Pancreas (tissue), 10 donors: ENCODE results near the gene EBF3. TPM values are rescaled to one million over a fixed set of nuclear protein-coding genes. Genes with fewer than 3 reads are reported as not detected.

Experiments used
- ATAC-seq, 4 donors: fragments of 200-7000 bp; cut with Tn5 transposase; one replicate each; pipeline versions ENCODE4 v1.8.0 to v1.9.1; 2020; ENCODE audit warnings: mild to moderate bottlenecking in 4 of 4, moderate library complexity in 4 of 4
- DNase-seq, 6 donors: peaks; one replicate each; pipeline ENCODE4 v3.0.0-alpha.2; 2020
- FAIRE-seq: peaks from 2 replicates; lab custom pipeline; 2012; peaks lifted over from hg19 to GRCh38; lab: Jason Lieb, UNC
- H3K27ac ChIP-seq, 4 donors: fragments of 200-600 bp; sonication (generic); 1 replicate in 3 of 4; 2 replicates in 1 of 4; pipeline versions ENCODE4 v1.5.0 to v1.8.0; 2020
- H3K27me3 ChIP-seq, 4 donors: fragments of 200-600 bp; one replicate each; pipeline ENCODE4 v1.8.0; 2021
- H3K36me3 ChIP-seq, 3 donors: fragments of 200-600 bp; sonication (generic) in 1 of 3; one replicate each; pipeline versions ENCODE4 v1.5.0 to v1.8.0; 2020 to 2021
- H3K4me1 ChIP-seq, 3 donors: fragments of 200-600 bp; one replicate each; pipeline ENCODE4 v1.8.0; 2021
- H3K4me3 ChIP-seq, 4 donors: fragments of 200-600 bp; sonication (generic) in 2 of 4; one replicate each; pipeline versions ENCODE4 v1.5.0 to v1.8.0; 2020 to 2021
- H3K9me3 ChIP-seq, 4 donors: fragments of 200-600 bp; one replicate each; pipeline ENCODE4 v1.8.0; 2021
- CTCF ChIP-seq, 4 donors: fragments of 200-600 bp; sonication (generic) in 3 of 4; IDR thresholded peaks; one replicate each; pipeline versions ENCODE4 v1.5.0 to v1.8.0; 2021; ENCODE audit warnings: antibody characterized with exemption in 4 of 4
- WGBS, 2 donors: extraction: QIAGEN DNeasy Blood & Tissue Kit; methylation state at CpG; one replicate each; pipeline ENCODE4 v1.1.7; 2013; 5-methylcytosine and 5-hydroxymethylcytosine counted together
- intact Hi-C, 3 donors: fragments of 100-400 bp; cut with DNase I; formaldehyde crosslinking; loops; one replicate each; pipeline versions ENCODE4 v1.11.1 to v1.14.2; 2022
- polyA plus RNA-seq, 2 donors: library from polyadenylated mRNA; stranded (reverse); fragments of 200-250 nt; gene quantifications; one replicate each; pipeline ENCODE4 v1.2.3, GENCODE V29; 2013
- total RNA-seq, 6 donors: library from RNA; stranded (reverse); fragmentation: NEBNext Ultra II Directional in 4 of 6; extraction: Animal tissue kit (Norgen Biotek cat#: 25700) in 4 of 6; gene quantifications; one replicate each; pipeline versions ENCODE4 v1.2.1 to v1.2.4, GENCODE V29; 2021 to 2023
- donor health status: healthy with polysubstance abuse.
- donor health status: DM: no; HTN: no; CAD: no; lungs with moderate emphysema.
- donor health status: DM: no; HTN: no; CAD: no.
- donor health status: control.
- donor health status: control.
- donor health status: Bipolar disorder and iron deficiency.
- donor health status: DM: yes; HTN: yes; CAD: no.
- donor health status: DM: no; HTN: no; CAD: no.
- donor health status: DM: no; HTN: no; CAD: no.
- donor health status: DM: yes; HTN: yes; CAD: no.

EBF3 gene
- total and polyA plus RNA-seq, 8 donors: 0.47 to 1.5 (median 1.1) TPM

- H3K27ac ChIP-seq: no peak overlapping the region
- 66 to 67% methylated on average over 3 of the region's 3 CpGs for whole genome bisulfite sequencing, 2 donors
- no peak for FAIRE-seq
These were observed 164.1 kb downstream of the EBF3 start for GRCh38 chr10:129799942-129800341.

GRCh38 chr10:129796710-129797420 is 167.2 kb downstream of the EBF3 start:
- ATAC-seq (no peak), DNase-seq (no peak), FAIRE-seq (no peak)
- intact Hi-C loops: no loop called here
- Histone ChIP-seq H3K36me3 (no peaks in the 10 kb centered on the region), H3K27me3 (no peaks in the 10 kb centered on the region), H3K27ac (no peak overlapping the region), H3K4me3 (no peak overlapping the region), H3K4me1 (no peaks in the 10 kb centered on the region), H3K9me3 (no peaks in the 10 kb centered on the region)
- WGBS, 2 donors: 66 to 70% methylated on average over 14 of the region's 14 CpGs
- TF ChIP-seq CTCF (IDR thresholded peaks at IDR 0.05): no peak

More at GRCh38 chr10:129799942-129800341, 164.1 kb downstream of the EBF3 start:
- Histone ChIP-seq H3K9me3 (no peaks in the 10 kb centered on the region), H3K27me3 (no peaks in the 10 kb centered on the region), H3K4me3 (no peak overlapping the region), H3K4me1 (no peaks in the 10 kb centered on the region), H3K36me3 (no peaks in the 10 kb centered on the region)
- TF ChIP-seq CTCF (IDR thresholded peaks at IDR 0.05): no peak
- ATAC-seq: no peak
- intact Hi-C loops: no loop called here
- no peak for DNase-seq

- Histone ChIP-seq H3K27me3 (no peaks in the 10 kb centered on the region), H3K4me3 (no peak overlapping the region), H3K4me1 (no peaks in the 10 kb centered on the region), H3K36me3 (no peaks in the 10 kb centered on the region), H3K27ac (no peak overlapping the region), H3K9me3 (no peaks in the 10 kb centered on the region)
- DNase-seq (no peak), ATAC-seq (no peak), FAIRE-seq (no peak)
- TF ChIP-seq CTCF (IDR thresholded peaks at IDR 0.05): no peak
- 85 to 88% methylated on average over 22 of the region's 22 CpGs for WGBS, 2 donors
- intact Hi-C loops: no loop called here
These were observed 170.1 kb downstream of the EBF3 start for GRCh38 chr10:129793996-129794395.

GRCh38 chr10:129793479-129793878 is 170.6 kb downstream of the EBF3 start:
- TF ChIP-seq CTCF (IDR thresholded peaks at IDR 0.05): no peak
- DNase-seq (no peak), FAIRE-seq (no peak), ATAC-seq (no peak)
- Histone ChIP-seq H3K4me1 (no peaks in the 10 kb centered on the region), H3K27me3 (no peaks in the 10 kb centered on the region), H3K36me3 (no peaks in the 10 kb centered on the region), H3K27ac (no peak overlapping the region), H3K4me3 (no peak overlapping the region), H3K9me3 (no peaks in the 10 kb centered on the region)
- 58 to 62% methylated on average over 6 of the region's 6 CpGs for WGBS, 2 donors
- intact Hi-C loops: no loop called here

- no peak for TF ChIP-seq CTCF (IDR thresholded peaks at IDR 0.05)
- Histone ChIP-seq H3K36me3 (no peaks in the 10 kb centered on the region), H3K27me3 (no peaks in the 10 kb centered on the region), H3K9me3 (no peaks in the 10 kb centered on the region), H3K4me1 (no peaks in the 10 kb centered on the region), H3K4me3 (no peak overlapping the region), H3K27ac (no peak overlapping the region)
- no peak for FAIRE-seq
- no peak for DNase-seq
- no peak for ATAC-seq
- 90 to 91% methylated on average over 10 of the region's 10 CpGs for WGBS, 2 donors
- intact Hi-C loops: no loop called here
These were observed 171.2 kb downstream of the EBF3 start for GRCh38 chr10:129792864-129793263.
